ENCODE measurements around the gene IQSEC3. TPM values are rescaled to one million over a fixed set of nuclear protein-coding genes. Genes with fewer than 3 reads are reported as not detected.
"Not testable (repeated sequence)": the region's sequence is repeated elsewhere in the genome, so short reads cannot be mapped to it uniquely, and the experiment has no call there.

The IQSEC3 gene
- total and polyA plus RNA-seq, 2 of the 13 experiments (the other 11 are each of a cell fraction or from before 2014, with no cell fraction given), result not detected

GRCh38 chr12:58832-59231 lies 7.7 kb upstream of the IQSEC3 start (continued):
- TF ChIP-seq ZNF281 (CRISPR knock-in tag; IDR thresholded peaks at IDR 0.05; ENCODE audit: borderline replicate concordance) (no peak), ZBTB4 (CRISPR knock-in tag; IDR thresholded peaks at IDR 0.05; ENCODE audit: borderline replicate concordance) (no peak), ARID2 (CRISPR knock-in tag; IDR thresholded peaks at IDR 0.05; ENCODE audit: borderline replicate concordance) (no peak), DR1 (CRISPR knock-in tag; IDR thresholded peaks at IDR 0.05) (no peak)

- H4K20me1 ChIP-seq (ENCODE audit: insufficient read depth, low read length); BruUV-seq (replicated peaks); DNase-seq (ENCODE audit: low spot score); CTCF ChIA-PET (ENCODE audit: low intra/inter-chr PET ratio, low total read pairs); H3K79me2 ChIP-seq (ENCODE audit: insufficient read depth, low read length); intact Hi-C loops (cut with micrococcal nuclease; ENCODE audit: unreplicated experiment); H3K4me1 ChIP-seq (ENCODE audit: insufficient read depth, low read length); H3K4me3 ChIP-seq (replicated peaks in 1 of 3; ENCODE audit: insufficient read depth in 1 of 3, low read depth in 2 of 3, low read length in 3 of 3); FAIRE-seq; H2AFZ ChIP-seq (ENCODE audit: low read length); in situ Hi-C loops (cut with HindIII; ENCODE audit: extremely low pct_ligation_motif_present, low pct_unique_long_range_greater_than_20kb); H3K9me3 ChIP-seq (ENCODE audit: low read length); H3K9ac ChIP-seq (ENCODE audit: insufficient read depth, low read depth, low read length); ATAC-seq; POLR2A ChIA-PET; H3K36me3 ChIP-seq (replicated peaks in 1 of 2; ENCODE audit: control insufficient read depth in 1 of 2, insufficient read depth in 2 of 2, low read length in 2 of 2); H3K27ac ChIP-seq (ENCODE audit: extremely low read length, insufficient read depth, low read length); H3K4me2 ChIP-seq (ENCODE audit: low read depth, low read length): not testable (repeated sequence)
- peaks cover 0 to 12% of the 10 kb centered on the region in 2 experiments; a peak in 4 of 5 replicates for H3K27me3 ChIP-seq (ENCODE audit: control insufficient read depth in 1 of 2, insufficient read depth in 2 of 2, low read length in 2 of 2)
Measured at GRCh38 chr12:61845-62244, 4.7 kb upstream of the IQSEC3 start.

GRCh38 chr12:65491-66063 lies 990 bp upstream of the IQSEC3 start:
- H3K4me2 ChIP-seq (ENCODE audit: low read depth, low read length); ATAC-seq; CTCF ChIA-PET (ENCODE audit: low intra/inter-chr PET ratio, low total read pairs); H3K9me3 ChIP-seq (ENCODE audit: low read length); H3K27me3 ChIP-seq (ENCODE audit: control insufficient read depth in 1 of 2, insufficient read depth in 2 of 2, low read length in 2 of 2); in situ Hi-C loops (cut with HindIII; ENCODE audit: extremely low pct_ligation_motif_present, low pct_unique_long_range_greater_than_20kb); H3K27ac ChIP-seq (ENCODE audit: extremely low read length, insufficient read depth, low read length); H4K20me1 ChIP-seq (ENCODE audit: insufficient read depth, low read length); BruUV-seq (replicated peaks); H3K79me2 ChIP-seq (ENCODE audit: insufficient read depth, low read length); H3K4me1 ChIP-seq (ENCODE audit: insufficient read depth, low read length); POLR2A ChIA-PET; DNase-seq (ENCODE audit: low spot score); H3K4me3 ChIP-seq (replicated peaks in 1 of 3; ENCODE audit: insufficient read depth in 1 of 3, low read depth in 2 of 3, low read length in 3 of 3); FAIRE-seq; H3K36me3 ChIP-seq (replicated peaks in 1 of 2; ENCODE audit: control insufficient read depth in 1 of 2, insufficient read depth in 2 of 2, low read length in 2 of 2); H3K9ac ChIP-seq (ENCODE audit: insufficient read depth, low read depth, low read length); H2AFZ ChIP-seq (ENCODE audit: low read length); intact Hi-C loops (cut with micrococcal nuclease; ENCODE audit: unreplicated experiment): not testable (repeated sequence)
- 34% methylated on average over 4 of the region's 4 CpGs for WGBS (ENCODE audit: low lambda C conversion rate)
